Vagina (tissue), 2 donors: Measurements from ENCODE around the gene IRF6. TPM values are rescaled to one million over a fixed set of nuclear protein-coding genes. Genes with fewer than 3 reads are reported as not detected.

ENCODE experiments used
- DNase-seq, 2 donors: peaks; one replicate each; pipeline ENCODE4 v3.0.0-alpha.2; 2017; ENCODE audit errors: extremely low spot score in 2 of 2
- H3K27ac ChIP-seq: fragments of 200-600 bp; sonication (generic); one replicate; pipeline ENCODE4 v1.5.1; 2019
- H3K27me3 ChIP-seq: fragments of 200-600 bp; sonication (generic); one replicate; pipeline ENCODE4 v1.5.1; 2019
- H3K36me3 ChIP-seq, 2 donors: fragments of 200-600 bp; sonication (generic); one replicate each; pipeline ENCODE4 v1.5.1; 2017 to 2019
- H3K4me1 ChIP-seq: fragments of 200-600 bp; sonication (generic); one replicate; pipeline ENCODE4 v1.5.1; 2019
- H3K4me3 ChIP-seq, 2 donors: fragments of 200-600 bp; sonication (generic); 1 replicate in 1 of 2; 2 replicates in 1 of 2; pipeline ENCODE4 v1.5.1; 2016 to 2019
- H3K9me3 ChIP-seq: fragments of 200-600 bp; sonication (generic); one replicate; pipeline ENCODE4 v1.5.1; 2019
- POLR2A ChIP-seq, 2 donors: fragments of 450-650 bp; IDR thresholded peaks; one replicate each; pipeline ENCODE4 v1.6.1; 2017; ENCODE audit warnings: antibody characterized with exemption in 2 of 2, mild to moderate bottlenecking in 2 of 2, moderate library complexity in 2 of 2
- POLR2AphosphoS5 ChIP-seq, 2 donors: sonication (generic); formaldehyde crosslinking; IDR thresholded peaks; one replicate each; pipeline ENCODE4 v1.9.0; 2017; ENCODE audit warnings: antibody characterized with exemption in 2 of 2, mild to moderate bottlenecking in 2 of 2, low read depth in 1 of 2; ENCODE audit not compliant: insufficient read depth in 1 of 2
- intact Hi-C: fragments of 100-400 bp; cut with DNase I; formaldehyde crosslinking; loops from one replicate; pipeline ENCODE4 v1.15.1; 2023
- total RNA-seq: library from RNA; depleted of rRNA; stranded (reverse); fragments of >200 nt; gene quantifications from one replicate; pipeline ENCODE4 v1.2.3, GENCODE V29; 2016
- TF ChIP-seq, protein P1 (sequence below), 3 experiments: fragments of 450-650 bp in 2 of 3; fragments of 200-600 bp in 1 of 3; sonication (generic) in 1 of 3; IDR thresholded peaks; one replicate each; pipeline ENCODE4 v1.5.1; 2017 to 2019; ENCODE audit warnings: antibody characterized with exemption in 3 of 3, mild to moderate bottlenecking in 2 of 3, moderate library complexity in 2 of 3

The IRF6 gene
- total RNA-seq, result 83.5 TPM

DNA sequence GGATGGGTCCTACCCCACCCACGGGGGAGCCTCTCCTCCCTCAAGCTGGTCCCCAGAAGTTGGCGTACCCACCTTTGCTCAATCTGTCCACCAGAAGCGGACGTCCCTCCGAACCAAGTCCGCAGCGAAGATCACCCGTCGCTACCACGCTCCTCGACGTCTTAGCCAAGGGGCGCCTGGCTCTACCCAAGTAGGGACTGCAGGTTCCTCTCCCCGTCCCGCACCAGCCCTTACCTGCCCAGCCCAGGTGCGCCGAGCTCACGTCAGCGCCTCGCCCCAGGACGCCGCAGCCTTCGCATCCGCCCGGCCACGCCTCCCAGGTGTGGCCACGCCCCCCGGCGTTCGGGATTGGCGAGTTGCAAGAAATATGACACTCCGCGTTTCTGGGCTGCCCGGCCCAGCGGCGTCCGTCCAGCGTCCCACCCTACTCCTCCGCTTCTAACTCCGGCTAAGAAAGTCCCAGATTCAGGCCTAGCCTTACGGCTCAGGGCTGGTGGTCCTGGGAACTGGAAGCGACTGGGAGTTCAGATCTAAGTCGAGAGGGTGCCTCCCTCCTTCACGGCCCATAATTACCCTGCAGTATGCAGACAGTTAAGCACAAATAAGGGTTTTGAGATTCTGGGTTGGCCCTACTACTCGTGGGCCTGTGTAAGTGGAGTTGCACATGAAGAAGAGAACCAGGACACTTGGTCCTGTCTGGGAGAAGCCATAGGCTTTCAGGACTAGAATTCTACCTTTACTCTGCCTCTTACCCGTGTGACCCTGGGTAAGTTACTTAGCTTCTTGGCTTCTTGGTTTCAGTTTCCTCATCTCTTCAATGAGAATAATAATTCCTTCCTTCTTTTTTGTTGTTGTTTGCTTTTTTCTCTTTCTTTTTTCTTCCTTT lies at the start of gene IRF6:
Gene IRF6, minus strand, starts transcription at position 268 of the 886 bp plus-strand sequence. CDS start 4,729 bp downstream, outside the sequence.
- H3K4me1 ChIP-seq, result peaks cover 29% of the 10 kb centered on the region
- peak within 1 kb of the TSS; percentile 75 for H3K27ac ChIP-seq
- intact Hi-C loops, result no loop called here
- H3K27me3 ChIP-seq, result no peaks in the 10 kb centered on the region
- TF ChIP-seq POLR2A (IDR thresholded peaks at IDR 0.05) (peak in 1 of 2 donors; percentile 38), POLR2AphosphoS5 (IDR thresholded peaks at IDR 0.05; ENCODE audit: insufficient read depth in 1 of 2, low read depth in 1 of 2) (peak in 1 of 2 donors; percentile 82)
- TF ChIP-seq, protein P1, sequence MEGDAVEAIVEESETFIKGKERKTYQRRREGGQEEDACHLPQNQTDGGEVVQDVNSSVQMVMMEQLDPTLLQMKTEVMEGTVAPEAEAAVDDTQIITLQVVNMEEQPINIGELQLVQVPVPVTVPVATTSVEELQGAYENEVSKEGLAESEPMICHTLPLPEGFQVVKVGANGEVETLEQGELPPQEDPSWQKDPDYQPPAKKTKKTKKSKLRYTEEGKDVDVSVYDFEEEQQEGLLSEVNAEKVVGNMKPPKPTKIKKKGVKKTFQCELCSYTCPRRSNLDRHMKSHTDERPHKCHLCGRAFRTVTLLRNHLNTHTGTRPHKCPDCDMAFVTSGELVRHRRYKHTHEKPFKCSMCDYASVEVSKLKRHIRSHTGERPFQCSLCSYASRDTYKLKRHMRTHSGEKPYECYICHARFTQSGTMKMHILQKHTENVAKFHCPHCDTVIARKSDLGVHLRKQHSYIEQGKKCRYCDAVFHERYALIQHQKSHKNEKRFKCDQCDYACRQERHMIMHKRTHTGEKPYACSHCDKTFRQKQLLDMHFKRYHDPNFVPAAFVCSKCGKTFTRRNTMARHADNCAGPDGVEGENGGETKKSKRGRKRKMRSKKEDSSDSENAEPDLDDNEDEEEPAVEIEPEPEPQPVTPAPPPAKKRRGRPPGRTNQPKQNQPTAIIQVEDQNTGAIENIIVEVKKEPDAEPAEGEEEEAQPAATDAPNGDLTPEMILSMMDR (IDR thresholded peaks at IDR 0.05), result no peak
- no peaks in the 10 kb centered on the region for H3K9me3 ChIP-seq
- no peak for DNase-seq
- no peaks in the 10 kb centered on the region for H3K36me3 ChIP-seq
- H3K4me3 ChIP-seq, result peak within 1 kb of the TSS; percentile 26 to 53

DNA sequence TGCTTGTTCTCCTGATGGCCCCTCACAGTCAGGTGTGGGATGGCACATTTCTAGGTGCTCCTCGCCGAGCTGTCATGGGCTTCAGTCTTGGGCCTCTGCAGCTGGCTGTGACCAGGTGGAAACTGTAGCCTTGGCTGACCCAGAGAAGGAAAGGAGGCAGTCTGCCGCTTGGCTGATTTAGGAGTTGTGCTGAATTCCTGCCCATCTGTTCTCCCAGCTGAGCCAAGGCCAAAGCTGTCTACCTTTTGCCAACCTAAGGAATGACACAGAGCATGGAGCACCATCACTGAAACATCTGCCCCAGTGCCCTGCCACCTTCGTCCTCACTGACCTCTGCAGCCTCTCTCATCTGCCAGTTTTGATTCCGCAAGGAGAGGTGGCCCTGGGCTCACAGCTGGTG lies 49.7 kb upstream of the IRF6 start:
- intact Hi-C loops, result no loop called here
- Histone ChIP-seq H3K27me3 (no peaks in the 10 kb centered on the region), H3K4me3 (no peak overlapping the region), H3K36me3 (peaks cover 0 to 28% of the 10 kb centered on the region in 2 donors), H3K27ac (no peak overlapping the region), H3K9me3 (no peaks in the 10 kb centered on the region), H3K4me1 (no peaks in the 10 kb centered on the region)
- TF ChIP-seq POLR2AphosphoS5 (IDR thresholded peaks at IDR 0.05; ENCODE audit: insufficient read depth in 1 of 2, low read depth in 1 of 2), result no peak
- TF ChIP-seq POLR2A (IDR thresholded peaks at IDR 0.05), result no peak
- TF ChIP-seq, protein P1 (IDR thresholded peaks at IDR 0.05), result no peak
- no peak for DNase-seq

DNA sequence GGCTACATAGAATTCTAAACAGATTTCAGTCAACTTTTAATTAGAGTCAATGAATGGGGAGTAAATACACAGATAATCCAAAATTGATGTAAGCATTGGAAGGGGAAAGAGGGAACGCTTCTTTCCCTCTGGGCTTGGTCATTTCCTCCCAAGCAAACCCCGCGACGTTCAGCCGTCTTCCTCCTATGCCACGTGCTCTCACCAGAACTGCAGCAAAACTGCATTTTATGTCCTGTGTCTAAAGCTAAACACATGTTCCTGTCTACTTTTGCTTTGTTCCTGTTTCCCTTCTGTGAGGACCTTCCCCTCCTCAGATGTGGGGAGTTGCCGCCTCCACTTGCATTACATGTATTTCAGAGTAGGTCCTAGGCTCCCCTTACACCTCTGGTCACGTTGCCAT lies 49.1 kb upstream of the IRF6 start:
- intact Hi-C loops, result no loop called here
- no peak for DNase-seq
- Histone ChIP-seq H3K9me3 (no peaks in the 10 kb centered on the region), H3K27ac (no peak overlapping the region), H3K36me3 (peaks cover 0 to 28% of the 10 kb centered on the region in 2 donors), H3K4me1 (no peaks in the 10 kb centered on the region), H3K4me3 (no peak overlapping the region), H3K27me3 (no peaks in the 10 kb centered on the region)
- TF ChIP-seq, protein P1 (IDR thresholded peaks at IDR 0.05), result no peak
- no peak for TF ChIP-seq POLR2A (IDR thresholded peaks at IDR 0.05)

DNA sequence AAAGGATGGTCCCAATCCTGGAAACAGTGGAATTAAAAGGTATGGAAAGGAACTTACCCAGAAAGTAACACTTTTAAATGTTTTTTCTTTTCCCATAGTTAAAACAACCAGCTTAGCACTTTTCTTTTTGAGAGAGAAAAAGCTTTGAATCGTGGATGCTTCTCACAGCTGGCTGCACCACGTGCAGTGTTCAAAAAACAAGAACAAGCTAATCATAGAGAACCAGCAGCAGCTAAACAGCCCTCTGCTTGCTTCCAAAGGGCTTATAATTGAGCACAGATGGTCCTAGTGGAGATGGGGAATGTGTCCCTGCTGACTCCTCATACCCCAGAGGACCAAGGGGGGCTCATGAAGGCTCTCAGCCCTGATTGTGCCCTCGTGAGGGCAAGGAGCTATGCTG lies 48.3 kb upstream of the IRF6 start:
- no peak for DNase-seq
- Histone ChIP-seq H3K27ac (no peak overlapping the region), H3K27me3 (no peaks in the 10 kb centered on the region), H3K4me1 (no peaks in the 10 kb centered on the region), H3K9me3 (no peaks in the 10 kb centered on the region), H3K4me3 (no peak overlapping the region), H3K36me3 (peaks cover 0 to 31% of the 10 kb centered on the region in 2 donors)
- intact Hi-C loops, result no loop called here
- TF ChIP-seq, protein P1 (IDR thresholded peaks at IDR 0.05), result no peak
- TF ChIP-seq POLR2A (IDR thresholded peaks at IDR 0.05), result no peak
- no peak for TF ChIP-seq POLR2AphosphoS5 (IDR thresholded peaks at IDR 0.05; ENCODE audit: insufficient read depth in 1 of 2, low read depth in 1 of 2)

DNA sequence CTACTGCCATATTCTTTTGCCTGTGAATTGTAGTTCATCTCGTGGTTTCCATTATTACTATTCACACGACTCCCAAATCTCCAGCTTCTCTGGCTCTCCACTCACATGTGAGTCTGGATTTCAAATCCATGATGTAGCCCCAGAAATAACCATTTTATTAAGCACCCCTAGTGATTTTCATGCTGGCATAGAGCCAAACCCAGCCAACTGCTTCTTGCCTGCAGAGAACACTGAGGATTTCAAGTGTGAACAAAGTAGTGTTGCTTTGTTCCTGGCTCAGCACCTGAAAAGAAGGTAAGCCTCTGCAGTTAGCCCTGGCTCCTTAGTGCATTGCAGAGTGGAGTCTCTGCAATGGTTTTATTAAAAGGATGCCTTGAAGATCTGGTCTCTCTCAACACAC lies 47.7 kb upstream of the IRF6 start:
- intact Hi-C loops, result no loop called here
- Histone ChIP-seq H3K4me3 (no peak overlapping the region), H3K36me3 (peaks cover 0 to 36% of the 10 kb centered on the region in 2 donors), H3K9me3 (no peaks in the 10 kb centered on the region), H3K4me1 (no peaks in the 10 kb centered on the region), H3K27me3 (no peaks in the 10 kb centered on the region), H3K27ac (no peak overlapping the region)
- DNase-seq, result no peak
- TF ChIP-seq, protein P1 (IDR thresholded peaks at IDR 0.05), result no peak
- TF ChIP-seq POLR2AphosphoS5 (IDR thresholded peaks at IDR 0.05; ENCODE audit: insufficient read depth in 1 of 2, low read depth in 1 of 2) (no peak), POLR2A (IDR thresholded peaks at IDR 0.05) (no peak)
